Fibroblast of lung (primary cell): Measurements from ENCODE around the gene IL3.

ENCODE experiments used
- CTCF ChIP-seq, 2 donors: IDR thresholded peaks in 1 of 2; conservative IDR thresholded peaks in 1 of 2; 1 replicate in 1 of 2; 2 replicates in 1 of 2; pipeline ENCODE4 v1.5.1; 2011 to 2012; ENCODE audit warnings: low read length in 2 of 2, control low read depth in 1 of 2, inconsistent platforms in 1 of 2, low read depth in 1 of 2, mild to moderate bottlenecking in 1 of 2
- EZH2 ChIP-seq: IDR thresholded peaks from 2 replicates; pipeline ENCODE4 v1.5.1; 2012; ENCODE audit warnings: low read length, control low read depth, mild to moderate bottlenecking; ENCODE audit errors: missing control alignments

GRCh38 chr5:132057498-132058255 lies 2.8 kb upstream of the IL3 start:
- no peak for TF ChIP-seq CTCF (conservative IDR thresholded peaks at IDR 0.05 in 1 of 2, IDR thresholded peaks at IDR 0.05 in 1 of 2; ENCODE audit: low read depth in 1 of 2, low read length in 2 of 2)
- no peak for TF ChIP-seq EZH2
